Esophagus muscularis mucosa (tissue), 4 donors: Measurements from ENCODE around the gene GRID2. TPM values are rescaled to one million over a fixed set of nuclear protein-coding genes. Genes with fewer than 3 reads are reported as not detected.
"Not testable (repeated sequence)": the region's sequence is repeated elsewhere in the genome, so short reads cannot be mapped to it uniquely, and the experiment has no call there.

ENCODE experiments used
- DNase-seq: peaks from one replicate; pipeline ENCODE4 v3.0.0-alpha.2; 2017; ENCODE audit errors: extremely low spot score
- H3K27ac ChIP-seq, 4 donors: fragments of 200-600 bp; sonication (generic); replicated peaks in 1 of 4; 1 replicate in 3 of 4; 2 replicates in 1 of 4; pipeline ENCODE4 v1.5.1; 2016 to 2019; ENCODE audit warnings: mild to moderate bottlenecking in 1 of 4
- H3K27me3 ChIP-seq, 4 donors: fragments of 200-600 bp; sonication (generic); one replicate each; pipeline versions ENCODE4 v1.5.1 to v1.6.0; 2016 to 2019
- H3K36me3 ChIP-seq, 4 donors: fragments of 200-600 bp; sonication (generic); one replicate each; pipeline ENCODE4 v1.5.1; 2016 to 2019
- H3K4me1 ChIP-seq, 4 donors: fragments of 200-600 bp; sonication (generic); one replicate each; pipeline ENCODE4 v1.5.1; 2016 to 2019
- H3K4me3 ChIP-seq, 4 donors: fragments of 200-600 bp; sonication (generic); 1 replicate in 2 of 4; 2 replicates in 2 of 4; pipeline ENCODE4 v1.5.1; 2016 to 2019; ENCODE audit warnings: mild to moderate bottlenecking in 4 of 4, moderate library complexity in 1 of 4
- H3K9me3 ChIP-seq, 4 donors: fragments of 200-600 bp; sonication (generic); 1 replicate in 3 of 4; 2 replicates in 1 of 4; pipeline ENCODE4 v1.5.1; 2016 to 2019
- EP300 ChIP-seq: sonication (generic); formaldehyde crosslinking; IDR thresholded peaks from one replicate; pipeline ENCODE4 v1.6.1; 2017; ENCODE audit warnings: antibody characterized with exemption
- POLR2A ChIP-seq: fragments of 450-650 bp; IDR thresholded peaks from one replicate; pipeline ENCODE4 v1.6.1; 2017; ENCODE audit warnings: antibody characterized with exemption, moderate library complexity, mild to moderate bottlenecking, low read depth
- POLR2AphosphoS5 ChIP-seq, 2 donors: sonication (generic); formaldehyde crosslinking; IDR thresholded peaks; one replicate each; pipeline ENCODE4 v1.6.1; 2017; ENCODE audit warnings: antibody characterized with exemption in 2 of 2
- WGBS: methylation state at CpG from one replicate; pipeline ENCODE4 v1.1.5; 2018; 5-methylcytosine and 5-hydroxymethylcytosine counted together
- intact Hi-C: fragments of 100-400 bp; cut with DNase I; formaldehyde crosslinking; loops from one replicate; pipeline ENCODE4 v1.15.1; 2023
- total RNA-seq, 4 donors: library from RNA; depleted of rRNA; stranded (reverse); fragments of >200 nt; gene quantifications; one replicate each; pipeline versions ENCODE4 v1.1.0 to v1.2.1, GENCODE V29; 2016
- TF ChIP-seq, protein P1 (sequence below), 3 experiments: fragments of 200-600 bp in 2 of 3; fragments of 450-650 bp in 1 of 3; sonication (generic) in 2 of 3; IDR thresholded peaks; one replicate each; pipeline ENCODE4 v1.5.1; 2017 to 2019; ENCODE audit warnings: antibody characterized with exemption in 3 of 3, mild to moderate bottlenecking in 2 of 3, moderate library complexity in 1 of 3

GRID2 gene
- total RNA-seq, 4 donors from 2014 or later: 0.06 to 0.17 TPM; not detected in 2

DNA sequence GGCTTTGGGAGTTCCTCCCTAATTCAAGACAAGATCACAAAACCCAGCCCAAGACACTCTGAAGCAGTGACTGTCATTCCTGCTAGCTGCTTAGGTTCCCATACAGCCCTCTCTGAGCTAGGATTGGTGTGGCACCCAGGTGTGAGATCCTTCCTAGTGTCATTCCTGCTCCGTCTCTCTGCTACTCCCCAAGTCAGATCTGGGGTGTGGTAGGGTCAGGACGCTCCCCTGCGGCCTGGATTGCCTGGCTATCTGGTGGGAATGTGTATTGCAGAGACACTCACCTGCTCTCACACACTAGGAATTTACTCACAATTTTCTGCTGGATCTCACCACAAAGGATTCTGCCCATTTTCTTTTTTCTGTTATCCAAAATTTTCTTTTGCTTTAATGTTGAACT lies 964.0 kb downstream of the GRID2 start:
- no peak for DNase-seq
- Histone ChIP-seq H3K27me3 (no peaks in the 10 kb centered on the region), H3K4me1 (no peaks in the 10 kb centered on the region), H3K4me3 (no peak overlapping the region), H3K36me3 (no peaks in the 10 kb centered on the region), H3K27ac (no peak overlapping the region), H3K9me3 (no peaks in the 10 kb centered on the region)
- intact Hi-C loops: no loop called here
- no peak for TF ChIP-seq EP300
- TF ChIP-seq, protein P1, sequence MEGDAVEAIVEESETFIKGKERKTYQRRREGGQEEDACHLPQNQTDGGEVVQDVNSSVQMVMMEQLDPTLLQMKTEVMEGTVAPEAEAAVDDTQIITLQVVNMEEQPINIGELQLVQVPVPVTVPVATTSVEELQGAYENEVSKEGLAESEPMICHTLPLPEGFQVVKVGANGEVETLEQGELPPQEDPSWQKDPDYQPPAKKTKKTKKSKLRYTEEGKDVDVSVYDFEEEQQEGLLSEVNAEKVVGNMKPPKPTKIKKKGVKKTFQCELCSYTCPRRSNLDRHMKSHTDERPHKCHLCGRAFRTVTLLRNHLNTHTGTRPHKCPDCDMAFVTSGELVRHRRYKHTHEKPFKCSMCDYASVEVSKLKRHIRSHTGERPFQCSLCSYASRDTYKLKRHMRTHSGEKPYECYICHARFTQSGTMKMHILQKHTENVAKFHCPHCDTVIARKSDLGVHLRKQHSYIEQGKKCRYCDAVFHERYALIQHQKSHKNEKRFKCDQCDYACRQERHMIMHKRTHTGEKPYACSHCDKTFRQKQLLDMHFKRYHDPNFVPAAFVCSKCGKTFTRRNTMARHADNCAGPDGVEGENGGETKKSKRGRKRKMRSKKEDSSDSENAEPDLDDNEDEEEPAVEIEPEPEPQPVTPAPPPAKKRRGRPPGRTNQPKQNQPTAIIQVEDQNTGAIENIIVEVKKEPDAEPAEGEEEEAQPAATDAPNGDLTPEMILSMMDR (IDR thresholded peaks at IDR 0.05): no peak
- no peak for TF ChIP-seq POLR2A
- no peak for TF ChIP-seq POLR2AphosphoS5 (IDR thresholded peaks at IDR 0.05)
- 90% methylated on average over 3 of the region's 3 CpGs for WGBS

DNA sequence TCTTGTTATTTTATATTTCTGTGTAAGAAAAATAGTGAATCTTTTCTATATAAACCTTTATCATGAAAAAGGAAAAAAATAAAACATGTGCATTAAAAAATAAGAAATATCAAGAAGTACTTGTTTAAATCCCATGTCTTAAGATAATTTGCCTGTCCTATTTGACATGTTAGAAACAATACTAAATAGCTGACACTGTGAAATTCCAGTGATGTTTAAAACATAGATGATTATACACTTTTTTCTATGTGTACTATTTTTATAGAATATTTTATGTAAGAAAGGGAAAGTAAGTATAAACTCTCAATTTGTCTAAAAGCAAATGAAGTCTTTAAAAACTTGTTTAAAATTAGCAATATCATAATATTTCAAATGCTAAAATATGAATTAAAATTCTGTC lies 981.6 kb downstream of the GRID2 start:
- no peak overlapping the region for H3K27ac ChIP-seq
- no peaks in the 10 kb centered on the region for H3K36me3 ChIP-seq
- no peaks in the 10 kb centered on the region for H3K4me1 ChIP-seq
- H3K4me3 ChIP-seq: no peak overlapping the region
- no peak for DNase-seq
- intact Hi-C loops: no loop called here
- no peaks in the 10 kb centered on the region for H3K27me3 ChIP-seq
- TF ChIP-seq POLR2AphosphoS5 (IDR thresholded peaks at IDR 0.05) (no peak), POLR2A (no peak), EP300 (no peak)
- TF ChIP-seq, protein P1 (IDR thresholded peaks at IDR 0.05): no peak
- no peaks in the 10 kb centered on the region for H3K9me3 ChIP-seq

DNA sequence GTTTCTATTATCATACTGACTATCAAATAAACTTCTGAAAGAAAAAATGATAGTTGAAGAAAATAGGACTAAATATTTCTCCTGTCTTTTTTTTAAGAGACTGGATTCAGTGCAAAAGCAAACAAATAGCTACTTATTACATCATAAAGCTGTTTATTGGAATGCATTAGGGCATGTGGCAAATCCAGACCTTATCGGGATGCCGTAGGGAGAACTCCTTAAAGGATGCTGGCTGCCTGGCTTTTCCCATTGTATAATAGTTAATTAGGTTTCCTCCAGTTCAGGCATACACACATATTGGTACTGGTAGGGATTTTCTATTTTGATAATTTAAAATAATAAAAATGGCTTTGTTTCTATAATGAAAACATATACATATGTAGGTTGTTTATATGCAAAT lies 985.5 kb downstream of the GRID2 start:
- H3K27ac ChIP-seq: no peak overlapping the region
- no peaks in the 10 kb centered on the region for H3K9me3 ChIP-seq
- intact Hi-C loops: no loop called here
- no peak for DNase-seq
- H3K27me3 ChIP-seq: no peaks in the 10 kb centered on the region
- no peak for TF ChIP-seq EP300
- TF ChIP-seq, protein P1 (IDR thresholded peaks at IDR 0.05): no peak
- TF ChIP-seq POLR2AphosphoS5 (IDR thresholded peaks at IDR 0.05): no peak
- no peak for TF ChIP-seq POLR2A
- 91% methylated on average over 2 of the region's 2 CpGs for WGBS
- H3K4me3 ChIP-seq: no peak overlapping the region
- H3K4me1 ChIP-seq: no peaks in the 10 kb centered on the region
- no peaks in the 10 kb centered on the region for H3K36me3 ChIP-seq

DNA sequence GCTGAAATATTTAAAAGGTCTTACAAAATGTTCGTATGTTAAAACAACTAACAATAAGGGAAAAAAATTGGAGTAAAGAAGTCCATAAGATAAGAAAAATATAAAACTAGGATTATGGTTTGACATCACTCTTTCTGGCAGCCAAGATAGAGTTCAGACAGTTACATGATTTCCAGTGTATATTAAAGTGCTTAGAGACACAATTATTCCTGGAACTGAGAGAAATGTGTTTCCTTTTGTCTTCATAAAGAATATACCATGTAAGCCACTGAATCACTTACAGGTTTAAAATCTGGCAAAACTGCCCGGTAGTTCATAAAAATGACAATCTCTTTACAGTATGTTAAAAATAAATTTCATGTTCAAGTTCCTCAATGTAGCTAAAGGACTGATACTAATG lies 986.1 kb downstream of the GRID2 start:
- intact Hi-C loops: no loop called here
- DNase-seq: no peak
- no peaks in the 10 kb centered on the region for H3K4me1 ChIP-seq
- TF ChIP-seq, protein P1 (IDR thresholded peaks at IDR 0.05): no peak
- TF ChIP-seq POLR2AphosphoS5 (IDR thresholded peaks at IDR 0.05) (no peak), EP300 (no peak), POLR2A (no peak)
- no peaks in the 10 kb centered on the region for H3K9me3 ChIP-seq
- H3K4me3 ChIP-seq: no peak overlapping the region
- no peak overlapping the region for H3K27ac ChIP-seq
- 35% methylated on average over 2 of the region's 2 CpGs for WGBS
- H3K27me3 ChIP-seq: no peaks in the 10 kb centered on the region
- no peaks in the 10 kb centered on the region for H3K36me3 ChIP-seq

DNA sequence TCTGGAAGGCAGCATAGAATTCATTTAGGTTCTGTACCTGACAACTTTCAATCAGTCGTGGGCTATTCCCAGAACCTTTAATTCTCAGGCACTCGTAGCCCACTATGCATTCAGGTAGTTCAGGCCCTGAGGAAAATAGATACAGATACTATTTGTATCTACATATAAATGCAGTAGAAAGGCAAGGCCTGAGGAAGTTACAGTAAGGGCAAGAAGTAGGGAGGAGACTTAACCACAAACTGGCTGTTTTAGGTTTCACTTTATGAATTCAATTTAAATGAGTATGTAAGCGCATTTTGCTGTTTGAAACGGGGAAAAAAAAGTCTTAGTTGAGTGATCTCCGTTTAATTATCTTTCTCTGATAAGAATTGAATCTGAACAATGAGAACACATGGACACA lies 995.4 kb downstream of the GRID2 start:
- Histone ChIP-seq H3K4me3 (no peak overlapping the region), H3K27ac (no peak overlapping the region), H3K9me3 (no peaks in the 10 kb centered on the region), H3K4me1 (no peaks in the 10 kb centered on the region), H3K36me3 (no peaks in the 10 kb centered on the region), H3K27me3 (no peaks in the 10 kb centered on the region)
- 75% methylated on average over 5 of the region's 5 CpGs for WGBS
- intact Hi-C loops: no loop called here
- DNase-seq: no peak
- TF ChIP-seq EP300 (no peak), POLR2A (no peak), POLR2AphosphoS5 (IDR thresholded peaks at IDR 0.05) (no peak)
- TF ChIP-seq, protein P1 (IDR thresholded peaks at IDR 0.05): no peak

DNA sequence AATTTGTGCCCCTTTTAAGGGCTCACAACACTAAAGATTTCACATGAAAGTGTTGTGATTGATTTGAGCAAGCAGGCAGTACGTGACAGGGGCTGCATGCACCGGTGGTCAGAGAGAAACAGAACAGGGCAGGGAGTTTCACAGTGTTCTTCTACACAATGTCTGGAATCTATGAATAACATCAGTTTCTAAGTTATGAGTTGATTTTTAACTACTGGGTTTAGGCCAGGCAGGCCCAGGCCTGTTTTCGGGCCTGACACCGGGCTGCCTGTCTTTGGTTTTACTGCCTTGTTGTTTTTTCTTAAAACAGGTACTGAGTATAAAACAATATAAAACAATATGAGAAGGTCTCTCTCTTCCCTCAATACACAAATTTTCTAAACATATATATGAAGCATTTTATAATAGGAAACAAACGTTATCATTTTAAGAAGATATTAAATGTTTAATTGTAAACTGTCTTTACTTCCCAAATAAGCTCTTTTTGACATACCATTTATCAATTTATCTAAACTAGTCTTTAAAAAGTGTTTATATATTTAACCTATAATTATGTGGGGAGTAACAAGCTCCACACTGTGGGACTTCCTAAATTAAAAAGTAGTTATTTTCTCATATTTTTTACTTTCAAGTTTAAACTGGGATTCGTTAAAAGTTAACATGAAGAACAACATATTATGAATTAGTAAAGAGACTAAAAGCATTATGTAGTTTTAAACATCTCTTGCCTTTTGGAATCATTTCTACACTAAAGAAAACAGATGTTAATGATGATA lies 997.2 kb downstream of the GRID2 start:
- H3K4me3 ChIP-seq, DNase-seq, H3K9me3 ChIP-seq, H3K36me3 ChIP-seq, H3K27me3 ChIP-seq, H3K4me1 ChIP-seq, intact Hi-C loops, H3K27ac ChIP-seq: not testable (repeated sequence)
- 62% methylated on average over 6 of the region's 6 CpGs for WGBS
